Panc1 (cell line): ENCODE measurements around the gene TSPYL4. TPM values are rescaled to one million over a fixed set of nuclear protein-coding genes. Genes with fewer than 3 reads are reported as not detected.

Experiments used
- ATAC-seq: fragments of 200-7000 bp; cut with Tn5 transposase; 2 replicates; pipeline ENCODE4 v1.9.1; 2020; ENCODE audit warnings: mild to moderate bottlenecking, moderate library complexity
- BruUV-seq: library from RNA; stranded (reverse); fragments of 400-500 nt; replicated peaks from 2 replicates; lab custom pipeline; 2021; lab: Mats Ljungman, UMichigan
- CTCF ChIA-PET: fragments of 300-600 bp; sonication (Branson Sonifier 250); formaldehyde crosslinking; loops from one replicate; lab custom pipeline; 2022; ENCODE audit warnings: antibody characterized with exemption; lab: Charles Lee
- POLR2A ChIA-PET: fragments of 300-600 bp; sonication (Branson Sonifier 250); formaldehyde crosslinking; loops from one replicate; lab custom pipeline; 2022; ENCODE audit warnings: antibody characterized with exemption; lab: Charles Lee
- DNase-seq: peaks from one replicate; pipeline ENCODE4 v3.0.0-alpha.2; 2010; ENCODE audit warnings: low read depth, low spot score
- H3K27ac ChIP-seq: 2 replicates; pipeline ENCODE4 v1.5.1; 2011; ENCODE audit warnings: mild to moderate bottlenecking, low read length, inconsistent platforms
- H3K27me3 ChIP-seq: fragments of 200-500 bp; sonication (Bioruptor generic); 2 replicates; pipeline ENCODE4 v1.6.0; 2014; ENCODE audit warnings: low read length, inconsistent platforms; ENCODE audit not compliant: control insufficient read depth, insufficient read depth
- H3K36me3 ChIP-seq: fragments of 200-500 bp; sonication (Bioruptor generic); 2 replicates; pipeline ENCODE4 v1.5.1; 2014; ENCODE audit warnings: inconsistent platforms, mild to moderate bottlenecking, low read length, moderate library complexity; ENCODE audit not compliant: control insufficient read depth, insufficient read depth
- H3K4me1 ChIP-seq: 2 replicates; pipeline ENCODE4 v1.5.1; 2011; ENCODE audit warnings: inconsistent platforms, mild to moderate bottlenecking, low read length, moderate library complexity; ENCODE audit not compliant: control insufficient read depth, insufficient read depth
- H3K4me3 ChIP-seq, 2 experiments: 2 replicates each; pipeline ENCODE4 v1.5.1; 2011 to 2012; ENCODE audit warnings: low read depth in 2 of 2, low read length in 2 of 2, mild to moderate bottlenecking in 2 of 2, inconsistent platforms in 1 of 2, moderate library complexity in 1 of 2
- H3K9me3 ChIP-seq: fragments of 200-500 bp; sonication (Bioruptor generic); 2 replicates; pipeline ENCODE4 v1.5.1; 2014; ENCODE audit warnings: low read depth, mild to moderate bottlenecking, inconsistent platforms, low read length, moderate library complexity; ENCODE audit not compliant: control insufficient read depth, insufficient read depth
- POLR2AphosphoS5 ChIP-seq: IDR thresholded peaks from 2 replicates; pipeline ENCODE4 v1.6.1; 2012; ENCODE audit warnings: mild to moderate bottlenecking, low read depth, low read length, moderate library complexity
- SIN3A ChIP-seq: IDR thresholded peaks from 2 replicates; pipeline ENCODE4 v1.6.1; 2012; ENCODE audit warnings: low read depth, mild to moderate bottlenecking, low read length, moderate library complexity, borderline replicate concordance; ENCODE audit not compliant: insufficient read depth
- TCF7L2 ChIP-seq: IDR thresholded peaks from 2 replicates; pipeline ENCODE4 v1.6.1; 2011; ENCODE audit warnings: mild to moderate bottlenecking, low read depth, low read length, inconsistent platforms
- in situ Hi-C: cut with HindIII; loops from 2 replicates; pipeline ENCODE4 v1.10.0; 2016; ENCODE audit warnings: low sequenced_read_pairs, low pct_unique_long_range_greater_than_20kb
- intact Hi-C: fragments of 100-400 bp; cut with micrococcal nuclease; formaldehyde crosslinking; loops from one replicate; pipeline ENCODE4 v1.10.0; 2022; ENCODE audit not compliant: unreplicated experiment
- total RNA-seq: library from RNA; stranded (reverse); gene quantifications from one replicate; pipeline ENCODE4 v1.2.1, GENCODE V29; 2021; ENCODE audit not compliant: unreplicated experiment
- TF ChIP-seq, protein P1 (sequence below): fragments of 450-650 bp; IDR thresholded peaks from 2 replicates; pipeline ENCODE4 v1.5.1; 2017; ENCODE audit warnings: mild to moderate bottlenecking
- TF ChIP-seq, protein P2 (sequence below), 2 experiments: IDR thresholded peaks; 2 replicates each; pipeline ENCODE4 v1.6.1; 2011 to 2012; ENCODE audit warnings: low read depth in 2 of 2, control low read depth in 1 of 2, low read length in 1 of 2, mild to moderate bottlenecking in 1 of 2, moderate library complexity in 1 of 2; ENCODE audit not compliant: insufficient read depth in 1 of 2

Gene TSPYL4
- total RNA-seq, 1 experiment from 2014 or later, result 7.6 TPM

DNA sequence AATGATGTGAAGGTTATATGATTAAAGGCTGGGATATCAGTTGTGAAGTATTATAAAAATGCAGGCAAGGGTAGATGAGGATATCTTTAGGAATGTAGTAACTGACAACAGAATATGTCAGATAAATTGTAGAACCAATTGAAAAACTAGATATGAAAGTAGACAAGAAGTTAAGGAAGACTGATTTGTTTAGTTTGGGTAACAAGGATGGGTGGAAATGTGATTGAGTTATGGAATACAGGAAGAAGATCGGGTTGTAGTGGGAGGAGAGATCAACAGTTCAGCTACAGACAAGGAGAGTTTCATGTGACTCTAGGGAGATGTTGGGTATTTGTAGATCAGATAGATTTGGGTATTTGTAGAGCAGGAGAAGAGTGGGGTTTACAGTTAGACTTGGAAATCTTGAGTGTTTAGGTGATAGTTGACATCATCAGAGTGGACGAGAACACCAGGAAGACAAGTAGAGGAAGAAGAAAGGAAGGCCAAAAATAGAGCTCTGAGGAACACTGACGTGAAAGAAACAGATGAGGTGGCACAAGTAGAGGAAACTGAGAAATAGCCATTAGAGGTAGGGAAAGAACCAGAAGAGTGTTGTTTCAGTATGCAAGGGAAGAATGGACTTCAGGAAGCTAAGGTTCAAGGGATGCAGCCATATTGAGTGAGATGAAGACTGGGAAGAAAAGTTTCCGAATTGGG lies 38.0 kb upstream of the TSPYL4 start:
- intact Hi-C loops (no loop called here), in situ Hi-C loops (no loop called here)
- no peaks in the 10 kb centered on the region for H3K36me3 ChIP-seq
- ChIA-PET CTCF (interaction anchor here (0.6 kb wide), 1 partner anchor 246 kb away, joined by 4 read pairs; no protein-coding TSS in a partner anchor), POLR2A (no interaction called here)
- peaks cover 12% of the 10 kb centered on the region for H3K27me3 ChIP-seq
- no peaks in the 10 kb centered on the region for H3K4me1 ChIP-seq
- no TSS peak for BruUV-seq
- H3K27ac ChIP-seq, result no peak overlapping the region
- TF ChIP-seq TCF7L2 (no peak), SIN3A (no peak), POLR2AphosphoS5 (no peak)
- TF ChIP-seq, protein P1, sequence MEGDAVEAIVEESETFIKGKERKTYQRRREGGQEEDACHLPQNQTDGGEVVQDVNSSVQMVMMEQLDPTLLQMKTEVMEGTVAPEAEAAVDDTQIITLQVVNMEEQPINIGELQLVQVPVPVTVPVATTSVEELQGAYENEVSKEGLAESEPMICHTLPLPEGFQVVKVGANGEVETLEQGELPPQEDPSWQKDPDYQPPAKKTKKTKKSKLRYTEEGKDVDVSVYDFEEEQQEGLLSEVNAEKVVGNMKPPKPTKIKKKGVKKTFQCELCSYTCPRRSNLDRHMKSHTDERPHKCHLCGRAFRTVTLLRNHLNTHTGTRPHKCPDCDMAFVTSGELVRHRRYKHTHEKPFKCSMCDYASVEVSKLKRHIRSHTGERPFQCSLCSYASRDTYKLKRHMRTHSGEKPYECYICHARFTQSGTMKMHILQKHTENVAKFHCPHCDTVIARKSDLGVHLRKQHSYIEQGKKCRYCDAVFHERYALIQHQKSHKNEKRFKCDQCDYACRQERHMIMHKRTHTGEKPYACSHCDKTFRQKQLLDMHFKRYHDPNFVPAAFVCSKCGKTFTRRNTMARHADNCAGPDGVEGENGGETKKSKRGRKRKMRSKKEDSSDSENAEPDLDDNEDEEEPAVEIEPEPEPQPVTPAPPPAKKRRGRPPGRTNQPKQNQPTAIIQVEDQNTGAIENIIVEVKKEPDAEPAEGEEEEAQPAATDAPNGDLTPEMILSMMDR, result no peak
- TF ChIP-seq, protein P2, sequence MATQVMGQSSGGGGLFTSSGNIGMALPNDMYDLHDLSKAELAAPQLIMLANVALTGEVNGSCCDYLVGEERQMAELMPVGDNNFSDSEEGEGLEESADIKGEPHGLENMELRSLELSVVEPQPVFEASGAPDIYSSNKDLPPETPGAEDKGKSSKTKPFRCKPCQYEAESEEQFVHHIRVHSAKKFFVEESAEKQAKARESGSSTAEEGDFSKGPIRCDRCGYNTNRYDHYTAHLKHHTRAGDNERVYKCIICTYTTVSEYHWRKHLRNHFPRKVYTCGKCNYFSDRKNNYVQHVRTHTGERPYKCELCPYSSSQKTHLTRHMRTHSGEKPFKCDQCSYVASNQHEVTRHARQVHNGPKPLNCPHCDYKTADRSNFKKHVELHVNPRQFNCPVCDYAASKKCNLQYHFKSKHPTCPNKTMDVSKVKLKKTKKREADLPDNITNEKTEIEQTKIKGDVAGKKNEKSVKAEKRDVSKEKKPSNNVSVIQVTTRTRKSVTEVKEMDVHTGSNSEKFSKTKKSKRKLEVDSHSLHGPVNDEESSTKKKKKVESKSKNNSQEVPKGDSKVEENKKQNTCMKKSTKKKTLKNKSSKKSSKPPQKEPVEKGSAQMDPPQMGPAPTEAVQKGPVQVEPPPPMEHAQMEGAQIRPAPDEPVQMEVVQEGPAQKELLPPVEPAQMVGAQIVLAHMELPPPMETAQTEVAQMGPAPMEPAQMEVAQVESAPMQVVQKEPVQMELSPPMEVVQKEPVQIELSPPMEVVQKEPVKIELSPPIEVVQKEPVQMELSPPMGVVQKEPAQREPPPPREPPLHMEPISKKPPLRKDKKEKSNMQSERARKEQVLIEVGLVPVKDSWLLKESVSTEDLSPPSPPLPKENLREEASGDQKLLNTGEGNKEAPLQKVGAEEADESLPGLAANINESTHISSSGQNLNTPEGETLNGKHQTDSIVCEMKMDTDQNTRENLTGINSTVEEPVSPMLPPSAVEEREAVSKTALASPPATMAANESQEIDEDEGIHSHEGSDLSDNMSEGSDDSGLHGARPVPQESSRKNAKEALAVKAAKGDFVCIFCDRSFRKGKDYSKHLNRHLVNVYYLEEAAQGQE (IDR thresholded peaks at IDR 0.05; ENCODE audit: insufficient read depth in 1 of 2, low read depth in 2 of 2, low read length in 1 of 2), result no peak
- no peak overlapping the region for H3K4me3 ChIP-seq
- ATAC-seq (no peak), DNase-seq (no peak)
- H3K9me3 ChIP-seq, result no peaks in the 10 kb centered on the region

DNA sequence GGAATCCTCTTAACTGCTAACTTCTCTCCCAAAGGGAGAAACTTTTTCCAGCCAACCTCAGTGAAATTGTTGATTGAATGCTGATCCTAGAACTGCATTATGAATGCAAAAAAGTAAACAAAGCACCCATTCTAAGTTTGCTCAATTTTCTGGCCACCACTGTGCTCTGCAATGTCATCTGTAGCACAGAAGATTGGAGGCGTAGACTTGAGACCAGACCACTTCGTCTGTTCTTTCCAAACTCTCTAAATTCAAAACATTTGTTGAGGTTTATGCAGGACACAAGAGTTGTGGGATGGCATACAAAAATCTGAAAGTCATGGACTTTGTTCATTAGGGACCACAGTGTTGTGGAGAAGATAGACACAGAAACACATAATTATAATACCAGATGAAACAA lies 36.9 kb upstream of the TSPYL4 start:
- CTCF ChIA-PET, result no interaction called here
- intact Hi-C loops, result no loop called here
- Histone ChIP-seq H3K9me3 (no peaks in the 10 kb centered on the region), H3K4me3 (no peak overlapping the region), H3K27ac (no peak overlapping the region), H3K27me3 (peaks cover 12% of the 10 kb centered on the region), H3K4me1 (no peaks in the 10 kb centered on the region), H3K36me3 (no peaks in the 10 kb centered on the region)
- POLR2A ChIA-PET, result no interaction called here
- DNase-seq, result no peak
- no peak for ATAC-seq
- in situ Hi-C loops, result no loop called here
- TF ChIP-seq POLR2AphosphoS5 (no peak), TCF7L2 (no peak), SIN3A (no peak)
- TF ChIP-seq, protein P1, result no peak
- TF ChIP-seq, protein P2 (IDR thresholded peaks at IDR 0.05; ENCODE audit: insufficient read depth in 1 of 2, low read depth in 2 of 2, low read length in 1 of 2), result no peak
- BruUV-seq, result no TSS peak
